ENCODE data around the gene CECR2. TPM values are rescaled to one million over a fixed set of nuclear protein-coding genes. Genes with fewer than 3 reads are reported as not detected.

CECR2 gene
- total RNA-seq, 1 experiment from 2014 or later: 4.1 TPM

DNA sequence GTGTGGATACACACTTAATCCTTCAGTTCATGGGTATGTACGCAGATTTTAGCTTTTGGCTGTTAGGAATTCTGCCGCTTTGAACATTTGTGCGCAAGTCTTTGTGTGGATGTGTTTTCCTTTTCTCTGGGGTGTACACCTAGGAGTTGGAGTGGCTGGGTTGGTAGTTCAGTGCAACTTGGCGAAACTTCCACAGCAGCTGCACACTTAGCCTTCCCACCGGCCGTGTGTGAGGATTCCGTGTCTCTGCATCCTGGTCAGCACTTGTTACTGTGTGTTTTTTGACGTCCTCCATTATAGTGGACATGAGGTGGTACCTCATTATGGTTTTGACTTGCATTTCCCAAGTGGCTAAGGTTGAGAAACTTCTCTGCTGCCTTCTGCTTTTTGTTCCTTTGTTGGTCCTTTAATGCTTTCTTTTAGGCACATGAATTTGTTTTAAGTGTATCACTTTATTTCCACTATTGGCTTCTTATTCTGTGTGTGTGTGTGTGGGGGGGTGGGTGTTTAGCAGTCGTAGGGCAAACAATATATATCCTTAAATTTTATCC is 121.9 kb downstream of the CECR2 start:
- H3K36me3 ChIP-seq (ENCODE audit: insufficient read depth, low read length, poor library complexity, severe bottlenecking): no peaks in the 10 kb centered on the region
- no peak for TF ChIP-seq EZH2 (IDR thresholded peaks at IDR 0.05; ENCODE audit: borderline replicate concordance, low read depth, low read length, poor library complexity, severe bottlenecking)
- TF ChIP-seq, protein P1, sequence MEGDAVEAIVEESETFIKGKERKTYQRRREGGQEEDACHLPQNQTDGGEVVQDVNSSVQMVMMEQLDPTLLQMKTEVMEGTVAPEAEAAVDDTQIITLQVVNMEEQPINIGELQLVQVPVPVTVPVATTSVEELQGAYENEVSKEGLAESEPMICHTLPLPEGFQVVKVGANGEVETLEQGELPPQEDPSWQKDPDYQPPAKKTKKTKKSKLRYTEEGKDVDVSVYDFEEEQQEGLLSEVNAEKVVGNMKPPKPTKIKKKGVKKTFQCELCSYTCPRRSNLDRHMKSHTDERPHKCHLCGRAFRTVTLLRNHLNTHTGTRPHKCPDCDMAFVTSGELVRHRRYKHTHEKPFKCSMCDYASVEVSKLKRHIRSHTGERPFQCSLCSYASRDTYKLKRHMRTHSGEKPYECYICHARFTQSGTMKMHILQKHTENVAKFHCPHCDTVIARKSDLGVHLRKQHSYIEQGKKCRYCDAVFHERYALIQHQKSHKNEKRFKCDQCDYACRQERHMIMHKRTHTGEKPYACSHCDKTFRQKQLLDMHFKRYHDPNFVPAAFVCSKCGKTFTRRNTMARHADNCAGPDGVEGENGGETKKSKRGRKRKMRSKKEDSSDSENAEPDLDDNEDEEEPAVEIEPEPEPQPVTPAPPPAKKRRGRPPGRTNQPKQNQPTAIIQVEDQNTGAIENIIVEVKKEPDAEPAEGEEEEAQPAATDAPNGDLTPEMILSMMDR (conservative IDR thresholded peaks at IDR 0.05; ENCODE audit: low read depth, low read length): no peak
- no peaks in the 10 kb centered on the region for H3K9me3 ChIP-seq (ENCODE audit: low read depth, low read length, poor library complexity, severe bottlenecking)
- POLR2A ChIA-PET (ENCODE audit: low non-redundant PET): no interaction called here
- no peak for DNase-seq (ENCODE audit: low spot score)
- no TSS peak for BruUV-seq (replicated peaks)
- no peaks in the 10 kb centered on the region for H3K4me1 ChIP-seq (ENCODE audit: insufficient read depth, low read length, poor library complexity, severe bottlenecking)
- H3K27me3 ChIP-seq (replicated peaks; ENCODE audit: insufficient read depth, low read depth, low read length, poor library complexity): peaks cover 17% of the 10 kb centered on the region
- no peak overlapping the region for H3K4me3 ChIP-seq (ENCODE audit: low read depth, low read length, poor library complexity, severe bottlenecking)
- CTCF ChIA-PET: interaction anchor here (0.6 kb wide), 1 partner anchor 151 kb away, joined by 7 read pairs; no protein-coding TSS in a partner anchor
- intact Hi-C loops (cut with micrococcal nuclease; ENCODE audit: unreplicated experiment): no loop called here
- H3K27ac ChIP-seq (ENCODE audit: low read depth, low read length, poor library complexity, severe bottlenecking): no peak overlapping the region

- Histone ChIP-seq H3K27me3 (replicated peaks; ENCODE audit: insufficient read depth, low read depth, low read length, poor library complexity) (peaks cover 17% of the 10 kb centered on the region), H3K4me3 (ENCODE audit: low read depth, low read length, poor library complexity, severe bottlenecking) (no peak overlapping the region), H3K27ac (ENCODE audit: low read depth, low read length, poor library complexity, severe bottlenecking) (no peak overlapping the region), H3K9me3 (ENCODE audit: low read depth, low read length, poor library complexity, severe bottlenecking) (no peaks in the 10 kb centered on the region), H3K4me1 (ENCODE audit: insufficient read depth, low read length, poor library complexity, severe bottlenecking) (no peaks in the 10 kb centered on the region), H3K36me3 (ENCODE audit: insufficient read depth, low read length, poor library complexity, severe bottlenecking) (no peaks in the 10 kb centered on the region)
- DNase-seq (ENCODE audit: low spot score): no peak
- TF ChIP-seq, protein P1 (conservative IDR thresholded peaks at IDR 0.05; ENCODE audit: low read depth, low read length): no peak
- TF ChIP-seq EZH2 (IDR thresholded peaks at IDR 0.05; ENCODE audit: borderline replicate concordance, low read depth, low read length, poor library complexity, severe bottlenecking): no peak
- no TSS peak for BruUV-seq (replicated peaks)
- POLR2A ChIA-PET (ENCODE audit: low non-redundant PET): no interaction called here
- CTCF ChIA-PET: no interaction called here
- intact Hi-C loops (cut with micrococcal nuclease; ENCODE audit: unreplicated experiment): no loop called here
These were observed 123.0 kb downstream of the CECR2 start for GRCh38 chr22:17492247-17492646.

- TF ChIP-seq, protein P1 (conservative IDR thresholded peaks at IDR 0.05; ENCODE audit: low read depth, low read length): no peak
- TF ChIP-seq EZH2 (IDR thresholded peaks at IDR 0.05; ENCODE audit: borderline replicate concordance, low read depth, low read length, poor library complexity, severe bottlenecking): no peak
- H3K27me3 ChIP-seq (replicated peaks; ENCODE audit: insufficient read depth, low read depth, low read length, poor library complexity): peaks cover 17% of the 10 kb centered on the region
- CTCF ChIA-PET: no interaction called here
These were observed 124.2 kb downstream of the CECR2 start for GRCh38 chr22:17493419-17493981.

More at GRCh38 chr22:17493419-17493981, 124.2 kb downstream of the CECR2 start:
- no TSS peak for BruUV-seq (replicated peaks)
- POLR2A ChIA-PET (ENCODE audit: low non-redundant PET): no interaction called here
- Histone ChIP-seq H3K9me3 (ENCODE audit: low read depth, low read length, poor library complexity, severe bottlenecking) (no peaks in the 10 kb centered on the region), H3K4me3 (ENCODE audit: low read depth, low read length, poor library complexity, severe bottlenecking) (no peak overlapping the region), H3K36me3 (ENCODE audit: insufficient read depth, low read length, poor library complexity, severe bottlenecking) (no peaks in the 10 kb centered on the region), H3K4me1 (ENCODE audit: insufficient read depth, low read length, poor library complexity, severe bottlenecking) (no peaks in the 10 kb centered on the region), H3K27ac (ENCODE audit: low read depth, low read length, poor library complexity, severe bottlenecking) (no peak overlapping the region)
- intact Hi-C loops (cut with micrococcal nuclease; ENCODE audit: unreplicated experiment): no loop called here
- DNase-seq (ENCODE audit: low spot score): no peak

Measured in A673 (cell line).